Testis (tissue), 3 donors: ENCODE data around the gene CARD9. TPM values are rescaled to one million over a fixed set of nuclear protein-coding genes. Genes with fewer than 3 reads are reported as not detected.
A peak's percentile ranks its signal among the peaks of the same experiment; 100 is the strongest.

Experiments used
- DNase-seq: peaks from one replicate; pipeline ENCODE4 v3.0.0-alpha.2; 2019
- H3K27ac ChIP-seq, 2 donors: fragments of 200-600 bp; sonication (generic); one replicate each; pipeline ENCODE4 v1.5.1; 2019
- H3K27me3 ChIP-seq: fragments of 200-600 bp; sonication (generic); one replicate; pipeline ENCODE4 v1.5.1; 2019
- H3K36me3 ChIP-seq: fragments of 200-600 bp; sonication (generic); one replicate; pipeline ENCODE4 v1.5.1; 2017; ENCODE audit warnings: low read depth; ENCODE audit errors: missing control alignments
- H3K4me1 ChIP-seq: fragments of 200-600 bp; sonication (generic); one replicate; pipeline ENCODE4 v1.5.1; 2019
- H3K4me3 ChIP-seq, 2 donors: fragments of 200-600 bp; sonication (generic); one replicate each; pipeline ENCODE4 v1.5.1; 2017 to 2019
- H3K9me3 ChIP-seq: fragments of 200-600 bp; sonication (generic); one replicate; pipeline ENCODE4 v1.5.1; 2017
- POLR2A ChIP-seq: fragments of 450-650 bp; IDR thresholded peaks from one replicate; pipeline ENCODE4 v1.6.1; 2017; ENCODE audit warnings: antibody characterized with exemption, mild to moderate bottlenecking, moderate library complexity
- WGBS, 2 donors: methylation state at CpG; one replicate each; pipeline ENCODE4 v1.1.5; 2018; 5-methylcytosine and 5-hydroxymethylcytosine counted together
- intact Hi-C: fragments of 100-400 bp; cut with DNase I; formaldehyde crosslinking; loops from one replicate; pipeline ENCODE4 v1.15.1; 2023; ENCODE audit warnings: low total_unique reads
- polyA plus RNA-seq: library from polyadenylated mRNA; stranded (reverse); fragments of 350-450 nt; fragmentation: Illumina TruSeq; extraction: RNeasy Lipid Tissue Mini Kit (QIAGEN cat#74804); gene quantifications from one replicate; pipeline ENCODE4 v1.2.3, GENCODE V29; 2014; ENCODE audit warnings: low read depth, low replicate concordance; ENCODE audit not compliant: insufficient read depth
- total RNA-seq, 2 donors: library from RNA; depleted of rRNA; stranded (reverse); fragments of >200 nt; gene quantifications; one replicate each; pipeline ENCODE4 v1.2.3, GENCODE V29; 2016
- TF ChIP-seq, protein P1 (sequence below), 3 experiments: fragments of 450-650 bp in 2 of 3; fragments of 200-600 bp in 1 of 3; sonication (generic) in 1 of 3; IDR thresholded peaks; one replicate each; pipeline ENCODE4 v1.5.1; 2016 to 2019; ENCODE audit warnings: antibody characterized with exemption in 3 of 3, mild to moderate bottlenecking in 2 of 3, moderate library complexity in 1 of 3

Gene CARD9
- total and polyA plus RNA-seq, 3 donors from 2014 or later, result 1.8 to 3.7 (median 3.5) TPM

DNA sequence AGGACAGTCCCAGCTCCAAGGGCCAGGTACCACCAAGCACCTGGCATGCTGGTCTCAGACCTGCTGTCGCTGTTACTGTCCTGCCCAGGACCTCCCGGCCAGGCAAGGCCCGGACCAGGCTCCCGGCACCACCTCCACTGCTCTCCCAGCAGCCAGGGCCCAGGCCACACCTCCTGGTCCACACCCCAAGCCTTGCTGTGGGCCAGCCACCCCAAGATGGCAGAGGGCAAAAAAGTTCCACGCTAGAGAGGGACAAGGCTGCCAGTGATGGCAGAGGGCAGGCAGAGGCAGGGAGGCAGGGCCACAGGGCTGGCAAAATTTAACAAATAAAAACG is 11.1 kb downstream of the CARD9 start:
- DNase-seq, result no peak
- Histone ChIP-seq H3K36me3 (no peaks in the 10 kb centered on the region), H3K4me1 (peaks cover 7% of the 10 kb centered on the region), H3K27ac (peak overlapping the region in 1 of 2 donors; percentile 94), H3K27me3 (no peaks in the 10 kb centered on the region), H3K9me3 (no peaks in the 10 kb centered on the region), H3K4me3 (peak overlapping the region in 1 of 2 donors; percentile 71)
- WGBS, 2 donors, result 92% methylated on average over 6 of the region's 6 CpGs
- TF ChIP-seq, protein P1, sequence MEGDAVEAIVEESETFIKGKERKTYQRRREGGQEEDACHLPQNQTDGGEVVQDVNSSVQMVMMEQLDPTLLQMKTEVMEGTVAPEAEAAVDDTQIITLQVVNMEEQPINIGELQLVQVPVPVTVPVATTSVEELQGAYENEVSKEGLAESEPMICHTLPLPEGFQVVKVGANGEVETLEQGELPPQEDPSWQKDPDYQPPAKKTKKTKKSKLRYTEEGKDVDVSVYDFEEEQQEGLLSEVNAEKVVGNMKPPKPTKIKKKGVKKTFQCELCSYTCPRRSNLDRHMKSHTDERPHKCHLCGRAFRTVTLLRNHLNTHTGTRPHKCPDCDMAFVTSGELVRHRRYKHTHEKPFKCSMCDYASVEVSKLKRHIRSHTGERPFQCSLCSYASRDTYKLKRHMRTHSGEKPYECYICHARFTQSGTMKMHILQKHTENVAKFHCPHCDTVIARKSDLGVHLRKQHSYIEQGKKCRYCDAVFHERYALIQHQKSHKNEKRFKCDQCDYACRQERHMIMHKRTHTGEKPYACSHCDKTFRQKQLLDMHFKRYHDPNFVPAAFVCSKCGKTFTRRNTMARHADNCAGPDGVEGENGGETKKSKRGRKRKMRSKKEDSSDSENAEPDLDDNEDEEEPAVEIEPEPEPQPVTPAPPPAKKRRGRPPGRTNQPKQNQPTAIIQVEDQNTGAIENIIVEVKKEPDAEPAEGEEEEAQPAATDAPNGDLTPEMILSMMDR (IDR thresholded peaks at IDR 0.05), result no peak
- no peak for TF ChIP-seq POLR2A
- intact Hi-C loops, result no loop called here

- Histone ChIP-seq H3K27ac (peak overlapping the region in 1 of 2 donors; percentile 19), H3K36me3 (no peaks in the 10 kb centered on the region), H3K27me3 (no peaks in the 10 kb centered on the region), H3K4me1 (peaks cover 7% of the 10 kb centered on the region), H3K4me3 (no peak overlapping the region), H3K9me3 (no peaks in the 10 kb centered on the region)
- DNase-seq, result no peak
- TF ChIP-seq POLR2A, result no peak
- TF ChIP-seq, protein P1 (IDR thresholded peaks at IDR 0.05), result no peak
- intact Hi-C loops, result no loop called here
- 75 to 83% methylated on average over 19 to 26 of the region's 26 CpGs for WGBS, 2 donors
Measured at GRCh38 chr9:136361754-136362449, 11.6 kb downstream of the CARD9 start.

DNA sequence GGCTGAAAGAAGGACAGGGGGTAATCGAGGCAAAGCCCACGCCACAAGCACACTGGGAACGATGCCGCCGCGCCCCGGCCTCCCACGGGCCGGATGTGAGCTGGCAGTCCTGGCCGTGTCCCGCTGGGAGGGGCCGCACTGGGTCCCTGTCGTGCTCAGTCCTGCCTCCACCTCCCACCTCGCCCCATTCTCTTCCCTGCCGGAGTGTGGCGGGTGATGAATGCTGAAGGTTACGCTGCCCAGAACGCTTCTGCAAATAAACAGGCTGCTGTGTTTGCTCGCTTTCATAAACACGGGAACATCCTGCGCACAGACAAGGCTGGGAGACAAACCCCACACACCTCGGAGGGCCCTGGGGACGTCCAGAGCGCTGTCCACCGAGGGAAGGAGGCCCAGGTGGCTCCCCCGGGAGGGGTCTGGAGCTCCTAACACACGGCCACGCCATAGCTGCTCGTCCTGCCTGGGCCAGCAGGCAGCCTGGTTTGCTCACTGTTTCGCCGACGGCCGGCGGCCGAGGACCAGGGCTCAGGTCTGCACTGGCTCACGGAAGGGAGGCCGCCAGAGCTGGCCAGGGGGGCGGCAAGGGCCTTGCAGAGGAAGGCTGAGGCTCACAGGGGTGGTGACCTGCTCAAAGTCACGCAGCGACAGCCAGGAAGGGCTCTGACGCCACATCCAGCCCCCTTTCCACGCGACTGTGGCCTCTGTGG is 12.3 kb downstream of the CARD9 start:
- intact Hi-C loops, result no loop called here
- Histone ChIP-seq H3K27me3 (no peaks in the 10 kb centered on the region), H3K9me3 (no peaks in the 10 kb centered on the region), H3K36me3 (no peaks in the 10 kb centered on the region), H3K4me3 (no peak overlapping the region), H3K4me1 (peaks cover 7% of the 10 kb centered on the region), H3K27ac (peak overlapping the region in 1 of 2 donors; percentile 19)
- WGBS, 2 donors, result 76 to 82% methylated on average over 24 to 43 of the region's 43 CpGs
- TF ChIP-seq POLR2A, result no peak
- TF ChIP-seq, protein P1 (IDR thresholded peaks at IDR 0.05), result no peak
- no peak for DNase-seq

DNA sequence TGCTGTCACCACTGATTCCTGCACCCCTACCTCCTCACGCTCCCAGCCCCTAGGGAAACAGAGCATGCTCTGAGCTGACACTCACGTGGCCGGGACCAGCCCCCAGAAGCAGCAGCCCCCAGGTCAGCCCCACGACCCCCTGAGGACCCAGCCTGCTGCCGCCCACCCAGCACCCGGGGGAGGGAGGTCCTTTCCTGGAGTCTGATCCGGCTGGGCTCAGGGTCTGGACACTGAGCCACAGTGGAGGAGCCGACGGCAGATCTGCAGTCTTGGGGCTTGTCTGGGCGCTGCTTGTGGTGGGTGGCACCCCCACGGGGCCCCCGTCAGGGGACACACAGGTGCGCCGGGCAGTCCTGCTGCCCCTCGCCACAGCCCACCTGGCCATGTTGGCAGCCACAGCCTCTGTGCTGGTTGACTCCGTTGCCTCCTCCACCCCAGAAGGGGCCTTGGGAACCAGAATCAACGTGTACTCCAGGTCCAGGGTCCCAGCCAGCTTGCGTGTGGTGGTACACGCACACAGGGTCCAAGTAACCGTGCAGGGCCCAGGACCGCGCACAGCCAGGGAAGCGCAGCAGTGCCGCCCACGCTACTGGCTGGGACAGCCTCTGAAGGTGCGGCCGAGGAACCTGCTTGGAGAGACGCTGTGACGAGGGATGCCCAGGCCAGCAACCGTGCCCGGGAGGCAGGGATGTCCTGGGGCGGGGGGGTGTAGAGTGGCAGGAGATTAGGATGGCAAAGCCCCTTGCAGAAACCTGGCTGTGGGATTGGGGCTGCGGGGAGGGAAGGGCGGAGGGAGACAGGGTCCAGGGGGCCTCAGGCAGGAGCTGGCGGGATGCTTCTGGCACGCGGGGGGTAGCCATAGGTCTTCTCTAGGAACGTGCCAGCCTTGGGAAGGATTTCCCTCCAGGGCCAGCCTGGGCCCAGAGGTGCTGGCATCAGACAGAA is 13.4 kb downstream of the CARD9 start:
- Histone ChIP-seq H3K9me3 (no peaks in the 10 kb centered on the region), H3K27me3 (no peaks in the 10 kb centered on the region), H3K27ac (no peak overlapping the region), H3K36me3 (no peaks in the 10 kb centered on the region), H3K4me1 (peaks cover 12% of the 10 kb centered on the region), H3K4me3 (no peak overlapping the region)
- intact Hi-C loops, result loop anchor here (10.0 kb wide), 1 partner anchor 1655 kb away; no protein-coding TSS in a partner anchor
- whole genome bisulfite sequencing, 2 donors, result 76 to 79% methylated on average over 17 to 36 of the region's 38 CpGs
- TF ChIP-seq, protein P1 (IDR thresholded peaks at IDR 0.05), result no peak
- no peak for TF ChIP-seq POLR2A
- DNase-seq, result no peak
